ENCODE data around the gene CFAP53.

The CFAP53 gene

DNA sequence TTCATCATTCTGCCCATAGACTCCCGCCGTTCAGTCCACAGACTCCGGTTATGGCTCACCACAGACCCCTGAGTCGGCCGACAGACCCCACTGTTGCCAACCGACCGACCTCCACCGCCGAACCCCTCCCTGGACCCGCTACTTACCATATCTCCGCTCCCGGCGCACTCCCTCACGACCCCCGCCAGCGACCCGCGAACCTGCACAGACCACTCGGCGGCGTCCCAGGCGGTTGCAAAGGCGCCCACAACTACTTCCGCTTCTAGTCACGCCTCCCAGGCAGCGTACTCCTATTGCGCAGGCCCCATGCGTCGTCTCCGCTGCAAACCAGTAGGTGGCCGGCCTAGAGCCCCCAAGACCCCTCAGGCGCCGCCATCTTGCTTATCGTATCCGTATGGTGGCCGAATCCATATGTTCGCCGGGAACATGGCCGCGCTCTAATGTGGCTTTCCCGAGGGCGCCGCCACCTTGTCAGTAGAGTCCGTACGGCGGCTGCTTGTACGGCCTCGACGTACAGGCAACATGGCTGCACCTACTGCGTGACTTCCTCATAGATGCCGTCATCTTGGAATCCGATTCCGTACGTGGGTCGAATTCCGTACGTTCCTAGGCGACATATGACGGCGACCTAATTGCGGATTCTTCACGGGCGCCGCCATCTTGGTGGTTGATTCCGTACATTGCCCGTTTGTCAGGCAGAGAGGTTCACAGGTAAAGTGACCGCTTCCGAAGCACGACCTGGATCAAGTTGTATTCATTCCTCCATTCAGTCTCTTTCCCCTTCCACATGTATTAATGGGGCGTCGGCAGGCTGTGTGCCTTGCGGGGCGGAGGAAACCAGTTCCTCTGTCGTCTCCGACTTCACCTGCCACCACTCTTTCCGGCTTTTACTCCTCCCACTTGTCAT lies 21.4 kb upstream of the CFAP53 start, which contains the start of gene CXXC1:
TSS of gene CXXC1 (minus strand) at position 252 of the 907 bp plus-strand sequence. CDS start at position 149, 103 bp downstream.
- peak; percentile 99 for DNase-seq

- no peak for DNase-seq
Measured at GRCh38 chr18:50287028-50287440, 20.7 kb upstream of the CFAP53 start.

GRCh38 chr18:50286391-50287027 lies 20.2 kb upstream of the CFAP53 start:
- DNase-seq = no peak

DNA sequence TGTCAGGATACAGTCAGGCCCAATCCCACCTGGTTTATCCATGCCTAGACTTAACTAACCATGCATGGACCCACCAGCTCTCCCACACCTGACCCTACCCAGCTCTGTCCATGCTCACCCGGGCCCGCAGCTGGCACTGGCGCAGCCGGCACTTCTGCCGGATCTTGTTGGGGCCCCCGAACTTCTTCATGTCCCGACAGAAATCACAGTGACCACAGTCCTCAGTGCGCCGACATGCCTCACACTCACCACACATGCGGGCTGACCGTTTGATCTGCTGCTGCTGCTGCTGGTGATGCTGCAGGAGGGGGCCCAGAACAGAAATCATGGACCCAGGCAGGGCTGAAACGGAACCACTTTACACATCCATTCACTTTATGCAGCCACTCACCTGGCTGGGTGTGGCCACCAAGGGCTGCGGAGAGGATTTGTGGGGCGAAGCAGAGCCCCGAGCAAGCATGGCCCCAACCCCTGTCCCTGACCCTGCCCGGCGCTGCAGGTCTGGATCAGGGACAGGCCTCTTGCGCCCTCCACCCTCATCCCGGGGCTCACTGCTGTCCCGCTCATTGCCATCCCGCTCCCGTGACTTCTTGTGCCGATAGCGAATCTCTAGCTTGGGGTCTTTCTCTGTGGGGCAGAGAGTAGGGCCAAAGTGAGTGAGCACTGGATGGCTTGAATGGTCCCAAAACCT lies 19.5 kb upstream of the CFAP53 start:
- no peak for DNase-seq

- no peak for DNase-seq
Measured at GRCh38 chr18:50285071-50285470, 18.8 kb upstream of the CFAP53 start.

DNA sequence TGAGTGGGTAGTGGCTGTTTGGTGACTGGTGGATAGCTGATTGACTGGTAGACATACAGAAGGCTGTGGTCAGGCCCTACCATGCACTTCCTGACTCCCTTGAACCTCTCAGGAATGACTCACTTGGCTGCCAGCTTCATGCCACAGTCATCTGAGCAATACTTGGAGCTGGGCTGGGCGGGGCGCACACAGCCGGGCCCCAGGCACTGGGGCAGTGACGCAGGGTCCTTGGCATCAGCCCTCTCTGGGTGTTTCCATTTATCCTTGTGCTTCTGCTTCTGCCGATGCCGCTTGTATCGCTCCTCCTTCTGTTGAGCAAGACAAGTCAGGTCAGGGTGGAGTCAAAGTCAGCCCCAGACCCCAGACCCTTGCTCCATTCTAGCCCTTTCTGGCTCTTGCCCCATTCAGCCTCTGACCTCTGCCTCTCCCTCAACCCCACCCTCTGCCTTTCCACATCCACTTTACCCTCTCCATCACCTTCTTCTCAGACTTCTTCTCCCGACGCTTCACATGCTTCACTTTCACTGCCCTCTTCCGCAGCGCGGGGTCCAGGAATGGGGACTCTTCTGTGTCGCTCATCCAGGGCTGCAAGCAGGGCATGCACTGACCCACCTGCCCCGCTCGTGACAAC lies 18.1 kb upstream of the CFAP53 start:
- DNase-seq = no peak

GRCh38 chr18:50283469-50284209 lies 17.3 kb upstream of the CFAP53 start:
- no peak for DNase-seq

GRCh38 chr18:50282521-50283335 lies 16.4 kb upstream of the CFAP53 start:
- no peak for DNase-seq

GRCh38 chr18:50281972-50282520 lies 15.8 kb upstream of the CFAP53 start:
- no peak for DNase-seq

- DNase-seq = peak; percentile 100
Measured at GRCh38 chr18:50281295-50281971, 15.1 kb upstream of the CFAP53 start, which contains the start of gene MBD1. Gene MBD1, minus strand, starts transcription at chr18:50281523. Its CDS starts 1,531 bp downstream, at chr18:50279992.

DNA sequence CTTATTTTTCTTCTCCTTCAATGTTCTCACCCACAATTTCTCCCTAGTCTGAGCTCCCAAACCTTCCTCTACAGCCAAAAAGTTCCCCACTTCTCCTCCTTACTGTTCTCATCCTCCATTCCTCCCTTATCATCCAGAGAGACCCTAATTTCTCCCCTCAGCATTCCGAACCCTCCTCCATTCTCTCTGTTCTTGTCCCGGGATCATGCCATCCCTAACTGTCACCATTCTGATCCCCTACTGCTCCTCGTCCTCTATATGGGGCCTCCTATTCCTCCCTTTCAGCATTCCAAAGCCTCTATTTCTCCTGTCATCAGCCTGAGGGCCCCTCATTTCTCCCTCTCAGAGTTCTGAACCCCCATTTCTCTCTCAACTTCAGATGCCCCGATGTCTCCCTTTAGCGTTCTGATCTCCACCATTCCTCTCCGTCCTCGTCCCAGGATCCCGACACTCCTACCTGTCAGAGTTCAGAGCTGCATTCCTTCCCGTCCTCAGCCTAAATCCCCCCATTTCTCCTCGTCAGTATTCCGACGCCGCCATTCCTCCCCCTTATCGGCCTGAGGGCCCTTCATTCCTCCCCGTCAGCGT lies 14.5 kb upstream of the CFAP53 start:
- DNase-seq = no peak

DNA sequence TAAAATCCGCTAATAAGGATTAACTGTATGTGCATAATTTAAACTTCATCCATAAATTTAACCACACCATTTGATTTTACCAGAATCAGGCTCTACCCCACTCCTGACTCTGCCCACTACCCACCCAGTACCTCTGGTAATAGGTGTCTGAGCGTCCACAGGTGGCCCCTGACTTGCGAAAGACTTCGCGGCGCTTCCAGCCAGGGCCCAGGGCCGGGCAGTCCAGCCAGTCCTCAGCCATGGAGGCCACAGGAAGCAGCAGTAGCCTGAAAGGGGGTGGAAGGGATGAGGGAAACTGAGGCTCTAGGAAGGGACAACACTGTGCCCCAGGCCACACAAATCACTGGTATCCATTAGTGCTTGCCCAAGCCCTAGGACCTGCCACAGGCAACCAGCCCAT lies 13.5 kb upstream of the CFAP53 start:
- DNase-seq = no peak

DNA sequence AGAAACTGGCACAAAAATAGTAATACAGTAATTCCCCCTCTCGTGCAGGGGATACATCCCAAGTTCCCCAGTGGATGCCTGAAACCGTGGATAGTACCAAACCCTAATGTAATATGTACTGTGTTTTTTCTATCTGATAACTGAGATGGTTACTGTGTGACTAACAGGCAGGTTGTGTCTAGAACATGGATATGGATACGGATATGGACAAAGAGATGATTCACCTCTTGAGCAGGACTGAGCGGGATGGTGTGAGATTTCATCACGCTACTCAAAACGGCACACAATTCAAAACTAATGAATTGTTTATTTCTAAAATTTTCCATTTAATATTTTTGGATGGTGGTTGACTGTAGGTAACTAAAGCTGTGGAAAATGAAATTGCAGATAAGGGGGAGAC lies 11.6 kb upstream of the CFAP53 start:
- DNase-seq = no peak

GRCh38 chr18:50276452-50276851 lies 10.2 kb upstream of the CFAP53 start:
- no peak for DNase-seq

DNA sequence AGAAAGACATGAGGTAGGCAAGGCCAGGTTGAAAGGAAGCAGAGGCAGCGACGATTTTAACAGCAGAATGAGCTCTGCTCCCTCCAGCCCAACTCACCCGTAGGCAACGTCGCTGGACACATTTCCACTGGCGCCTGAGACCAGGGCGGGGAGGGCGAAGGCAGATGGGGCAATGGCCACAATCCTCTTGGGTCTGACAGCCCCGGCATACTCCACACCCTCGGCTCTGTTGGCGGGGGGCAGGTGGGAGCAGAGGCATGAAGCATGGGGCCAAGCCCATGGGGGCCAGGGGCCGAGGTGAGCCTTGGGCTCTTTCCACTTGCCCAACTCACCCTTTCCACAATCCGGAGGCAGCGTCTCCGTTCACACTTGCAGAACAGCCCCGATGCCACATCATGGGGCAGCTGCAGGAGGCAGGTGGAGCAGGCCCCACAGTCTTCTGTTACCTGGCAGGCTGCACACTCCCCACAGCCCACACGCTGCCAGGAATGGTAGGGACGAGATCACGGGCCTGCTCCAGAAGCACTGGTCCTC lies 9.3 kb upstream of the CFAP53 start:
- no peak for DNase-seq

DNA sequence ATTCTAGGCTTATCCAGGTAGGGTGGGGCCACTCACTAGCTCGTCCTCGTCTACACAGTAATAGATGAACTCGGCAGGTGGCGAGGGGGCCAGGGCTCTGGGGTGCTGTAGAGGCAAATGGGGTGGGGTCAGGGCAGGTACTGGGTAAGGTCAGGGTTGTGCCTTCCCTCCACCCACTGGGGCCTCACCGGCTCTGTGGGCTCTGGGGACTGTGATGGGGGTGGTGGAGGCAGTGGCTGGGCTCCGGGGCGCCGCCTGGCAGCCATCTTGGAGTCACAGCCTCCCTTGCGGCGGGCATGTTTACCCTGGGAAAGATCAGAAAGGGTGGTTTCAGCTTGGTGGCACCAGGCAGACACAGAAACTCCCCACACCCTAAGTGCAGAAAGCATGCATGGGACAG lies 8.6 kb upstream of the CFAP53 start:
- DNase-seq = no peak

GRCh38 chr18:50274044-50274442 lies 7.7 kb upstream of the CFAP53 start:
- DNase-seq = no peak

- no peak for DNase-seq
Measured at GRCh38 chr18:50273203-50274043, 7.1 kb upstream of the CFAP53 start.

GRCh38 chr18:50272568-50272967 lies 6.3 kb upstream of the CFAP53 start:
- DNase-seq = no peak
